Neuronal stem cell (in vitro differentiated cells): ENCODE results near the gene CPPED1.

Experiments used
- DNase-seq: peaks from one replicate; pipeline ENCODE4 v3.0.0-alpha.2; 2013; ENCODE audit warnings: low spot score
- H2AFZ ChIP-seq: one replicate; pipeline ENCODE4 v1.6.1; 2013; ENCODE audit warnings: mild to moderate bottlenecking, low read length, inconsistent platforms
- H2AK5ac ChIP-seq: 2 replicates; pipeline ENCODE4 v1.6.1; 2013; ENCODE audit warnings: low read depth, mild to moderate bottlenecking, inconsistent platforms, low read length, moderate library complexity, mixed read lengths
- H2BK120ac ChIP-seq: 2 replicates; pipeline ENCODE4 v1.6.1; 2013; ENCODE audit warnings: low read depth, mild to moderate bottlenecking, inconsistent platforms, low read length, moderate library complexity, mixed read lengths
- H2BK12ac ChIP-seq: one replicate; pipeline ENCODE4 v1.6.1; 2013; ENCODE audit warnings: low read length, inconsistent platforms
- H2BK15ac ChIP-seq: 2 replicates; pipeline ENCODE4 v1.6.1; 2013; ENCODE audit warnings: mild to moderate bottlenecking, low read length, inconsistent platforms, mixed read lengths
- H2BK5ac ChIP-seq: one replicate; pipeline ENCODE4 v1.6.1; 2013; ENCODE audit warnings: inconsistent platforms, mild to moderate bottlenecking, low read length, moderate library complexity
- H3K14ac ChIP-seq: one replicate; pipeline ENCODE4 v1.6.1; 2013; ENCODE audit warnings: low read length, inconsistent platforms
- H3K18ac ChIP-seq: 2 replicates; pipeline ENCODE4 v1.6.1; 2013; ENCODE audit warnings: low read length, inconsistent platforms
- H3K23ac ChIP-seq: 2 replicates; pipeline ENCODE4 v1.6.1; 2013; ENCODE audit warnings: low read depth, mild to moderate bottlenecking, mixed read lengths, low read length, inconsistent platforms; ENCODE audit not compliant: poor library complexity
- H3K27ac ChIP-seq: replicated peaks from 3 replicates; pipeline ENCODE4 v1.5.1; 2013; ENCODE audit warnings: low read length, inconsistent platforms
- H3K27me3 ChIP-seq, 3 experiments: 2 replicates each; pipeline ENCODE4 v1.6.1; 2013; ENCODE audit warnings: low read length in 3 of 3, mild to moderate bottlenecking in 2 of 3, inconsistent platforms in 1 of 3, low read depth in 1 of 3, mixed read lengths in 1 of 3, moderate library complexity in 1 of 3; ENCODE audit not compliant: control insufficient read depth in 3 of 3, insufficient read depth in 3 of 3
- H3K36me3 ChIP-seq, 2 donors: replicated peaks in 1 of 2; 2 replicates each; pipeline ENCODE4 v1.6.1; 2013; ENCODE audit warnings: low read length in 2 of 2; ENCODE audit not compliant: control insufficient read depth in 2 of 2, insufficient read depth in 2 of 2
- H3K4ac ChIP-seq: 2 replicates; pipeline ENCODE4 v1.6.1; 2013; ENCODE audit warnings: inconsistent platforms, mild to moderate bottlenecking, low read length, moderate library complexity
- H3K4me1 ChIP-seq, 2 donors: 1 replicate in 1 of 2; 2 replicates in 1 of 2; pipeline ENCODE4 v1.6.1; 2013; ENCODE audit warnings: low read length in 2 of 2, low read depth in 1 of 2; ENCODE audit not compliant: control insufficient read depth in 2 of 2, insufficient read depth in 1 of 2
- H3K4me2 ChIP-seq: one replicate; pipeline ENCODE4 v1.6.1; 2013; ENCODE audit warnings: mild to moderate bottlenecking, low read length, inconsistent platforms; ENCODE audit not compliant: insufficient read depth, poor library complexity, severe bottlenecking
- H3K4me3 ChIP-seq, 2 donors: 2 replicates each; pipeline ENCODE4 v1.5.1; 2013; ENCODE audit warnings: low read length in 2 of 2, mild to moderate bottlenecking in 2 of 2, inconsistent platforms in 1 of 2, moderate library complexity in 1 of 2
- H3K79me1 ChIP-seq: one replicate; pipeline ENCODE4 v1.6.1; 2013; ENCODE audit warnings: low read depth, mild to moderate bottlenecking, inconsistent platforms, low read length, moderate library complexity
- H3K9ac ChIP-seq: one replicate; pipeline ENCODE4 v1.6.1; 2013; ENCODE audit warnings: mild to moderate bottlenecking, low read depth, low read length, inconsistent platforms; ENCODE audit not compliant: poor library complexity
- H3K9me3 ChIP-seq, 2 donors: replicated peaks in 1 of 2; 2 replicates each; pipeline versions ENCODE3 to v1.6.1; 2013; ENCODE audit warnings: low read length in 2 of 2, mild to moderate bottlenecking in 2 of 2, inconsistent platforms in 1 of 2, low read depth in 1 of 2, mixed read lengths in 1 of 2, moderate library complexity in 1 of 2; ENCODE audit not compliant: control insufficient read depth in 2 of 2, insufficient read depth in 1 of 2
- H4K8ac ChIP-seq: one replicate; pipeline ENCODE4 v1.6.1; 2013; ENCODE audit warnings: low read depth, mild to moderate bottlenecking, inconsistent platforms, low read length, moderate library complexity
- H4K91ac ChIP-seq: one replicate; pipeline ENCODE4 v1.6.1; 2013; ENCODE audit warnings: low read length, low read depth, mild to moderate bottlenecking, inconsistent platforms; ENCODE audit not compliant: poor library complexity
- WGBS, 2 donors: extraction: QIAGEN DNeasy Blood & Tissue Kit; methylation state at CpG; one replicate each; pipeline ENCODE4 v1.1.7; 2013; ENCODE audit warnings: missing lambda C conversion rate in 2 of 2, mixed read lengths in 1 of 2; ENCODE audit not compliant: insufficient read length in 2 of 2, insufficient replicate concordance in 1 of 2; ENCODE audit errors: extremely low coverage in 2 of 2; 5-methylcytosine and 5-hydroxymethylcytosine counted together

CPPED1 gene

GRCh38 chr16:12828206-12828605 is 24.5 kb upstream of the CPPED1 start:
- Histone ChIP-seq H4K8ac (no peak overlapping the region), H3K27ac (no peak overlapping the region), H2BK12ac (no peak overlapping the region), H3K36me3 (no peaks in the 10 kb centered on the region), H2BK120ac (no peak overlapping the region), H2AK5ac (no peak overlapping the region), H3K4me3 (no peak overlapping the region), H3K14ac (no peak overlapping the region), H3K23ac (no peak overlapping the region), H3K9ac (no peak overlapping the region), H2BK15ac (no peak overlapping the region), H2AFZ (no peak overlapping the region), H3K79me1 (no peaks in the 10 kb centered on the region), H4K91ac (no peak overlapping the region), H3K18ac (no peak overlapping the region), H3K4ac (no peak overlapping the region), H3K27me3 (no peaks in the 10 kb centered on the region), H2BK5ac (no peak overlapping the region), H3K4me1 (no peaks in the 10 kb centered on the region), H3K4me2 (no peak overlapping the region), H3K9me3 (no peaks in the 10 kb centered on the region)
- DNase-seq, result no peak

- no CpG with 5 or more reads among the region's 3 CpGs for WGBS, 2 donors
- Histone ChIP-seq H3K4me1 (no peaks in the 10 kb centered on the region), H4K91ac (no peak overlapping the region)
Measured at GRCh38 chr16:12826559-12826958, 22.9 kb upstream of the CPPED1 start.

GRCh38 chr16:12819126-12820117 is 15.7 kb upstream of the CPPED1 start:
- Histone ChIP-seq H3K27ac (no peak overlapping the region), H3K4me2 (no peak overlapping the region), H3K14ac (no peak overlapping the region), H2BK15ac (no peak overlapping the region), H3K18ac (no peak overlapping the region), H2BK5ac (no peak overlapping the region), H2BK12ac (no peak overlapping the region), H4K8ac (no peak overlapping the region), H4K91ac (no peak overlapping the region), H3K23ac (no peak overlapping the region), H3K4me1 (no peaks in the 10 kb centered on the region), H2AK5ac (no peak overlapping the region), H3K4me3 (no peak overlapping the region), H3K9me3 (no peaks in the 10 kb centered on the region), H3K79me1 (no peaks in the 10 kb centered on the region), H3K9ac (no peak overlapping the region), H3K27me3 (no peaks in the 10 kb centered on the region), H2AFZ (no peak overlapping the region), H2BK120ac (no peak overlapping the region), H3K4ac (no peak overlapping the region), H3K36me3 (no peaks in the 10 kb centered on the region)
- no CpG with 5 or more reads among the region's 18 CpGs for WGBS, 2 donors
- peak; percentile 59 for DNase-seq

More at GRCh38 chr16:12826559-12826958, 22.9 kb upstream of the CPPED1 start:
- no peak overlapping the region for H3K27ac ChIP-seq
- no peak overlapping the region for H3K9ac ChIP-seq
- no peak overlapping the region for H3K4me3 ChIP-seq
- no peak overlapping the region for H2AFZ ChIP-seq
- no peaks in the 10 kb centered on the region for H3K79me1 ChIP-seq
- no peak overlapping the region for H4K8ac ChIP-seq
- H3K4ac ChIP-seq, result no peak overlapping the region
- no peak overlapping the region for H3K23ac ChIP-seq
- no peaks in the 10 kb centered on the region for H3K36me3 ChIP-seq
- H3K4me2 ChIP-seq, result no peak overlapping the region
- H3K9me3 ChIP-seq, result no peaks in the 10 kb centered on the region
- H3K18ac ChIP-seq, result no peak overlapping the region
- no peak overlapping the region for H2BK5ac ChIP-seq
- H2BK12ac ChIP-seq, result no peak overlapping the region
- H2AK5ac ChIP-seq, result no peak overlapping the region
- H3K27me3 ChIP-seq, result no peaks in the 10 kb centered on the region
- DNase-seq, result no peak
- no peak overlapping the region for H2BK120ac ChIP-seq
- H2BK15ac ChIP-seq, result no peak overlapping the region
- H3K14ac ChIP-seq, result no peak overlapping the region

DNA sequence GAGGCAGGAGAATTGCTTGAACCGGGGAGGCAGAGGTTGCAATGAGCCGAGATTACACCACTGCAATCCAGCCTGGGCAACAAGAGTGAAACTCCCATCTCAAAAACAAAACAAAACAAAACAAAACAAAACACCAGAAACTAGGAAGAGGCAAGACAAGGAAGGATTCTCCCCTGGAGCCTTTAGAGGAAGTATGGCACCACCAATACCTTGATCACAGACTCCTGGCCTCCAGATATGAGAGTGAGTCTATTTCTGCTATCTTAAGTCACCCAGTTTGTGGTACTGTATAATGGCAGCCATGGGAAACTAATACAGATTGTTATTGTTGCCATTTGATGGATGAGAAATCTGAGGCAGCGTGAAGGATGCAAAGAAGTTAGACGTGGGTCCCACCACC is 14.6 kb upstream of the CPPED1 start:
- Histone ChIP-seq H3K4me2 (no peak overlapping the region), H2BK5ac (no peak overlapping the region), H3K9ac (no peak overlapping the region), H2AFZ (no peak overlapping the region), H3K9me3 (no peaks in the 10 kb centered on the region), H3K27me3 (no peaks in the 10 kb centered on the region), H3K4me3 (no peak overlapping the region), H4K91ac (no peak overlapping the region), H3K4ac (no peak overlapping the region), H3K14ac (no peak overlapping the region), H2AK5ac (no peak overlapping the region), H3K18ac (no peak overlapping the region), H4K8ac (no peak overlapping the region), H3K27ac (no peak overlapping the region), H2BK15ac (no peak overlapping the region), H2BK120ac (no peak overlapping the region), H2BK12ac (no peak overlapping the region), H3K36me3 (no peaks in the 10 kb centered on the region), H3K4me1 (no peaks in the 10 kb centered on the region), H3K79me1 (no peaks in the 10 kb centered on the region), H3K23ac (no peak overlapping the region)
- no peak for DNase-seq
- WGBS, 2 donors, result no CpG with 5 or more reads among the region's 4 CpGs
